HepG2 (cell line): ENCODE data around the gene LRRC15. TPM values are rescaled to one million over a fixed set of nuclear protein-coding genes. Genes with fewer than 3 reads are reported as not detected.

Experiments used
- AFF4 ChIP-seq: sonication (generic); formaldehyde crosslinking; IDR thresholded peaks from 2 replicates; pipeline ENCODE4 v1.4.0; 2020; ENCODE audit warnings: missing genetic modification reagents
- BCL6 ChIP-seq: IDR thresholded peaks from 2 replicates; pipeline ENCODE4 v1.6.1; 2016; ENCODE audit warnings: missing genetic modification reagents, missing compliant biosample characterization
- CBX2 ChIP-seq, 2 experiments: fragments of 200-600 bp in 1 of 2; sonication (generic); formaldehyde crosslinking in 1 of 2; IDR thresholded peaks; 2 replicates each; pipeline versions ENCODE4 v1.7.0 to v1.8.1; 2018 to 2022; ENCODE audit warnings: low read depth in 2 of 2, low read length in 1 of 2, mild to moderate bottlenecking in 1 of 2, missing genetic modification reagents in 1 of 2
- GATAD2A ChIP-seq: IDR thresholded peaks from 2 replicates; pipeline ENCODE4 v1.6.1; 2016
- HIVEP1 ChIP-seq: sonication (generic); formaldehyde crosslinking; IDR thresholded peaks from 2 replicates; pipeline ENCODE4 v1.4.0; 2020; ENCODE audit warnings: mild to moderate bottlenecking, missing genetic modification reagents
- HMG20A ChIP-seq: IDR thresholded peaks from 2 replicates; pipeline ENCODE4 v1.6.1; 2016; ENCODE audit warnings: borderline replicate concordance
- LCORL ChIP-seq, 2 experiments: fragments of 450-650 bp in 1 of 2; sonication (generic) in 1 of 2; formaldehyde crosslinking in 1 of 2; IDR thresholded peaks; 2 replicates each; pipeline versions ENCODE4 v1.5.0 to v1.6.1; 2017 to 2020; ENCODE audit warnings: antibody characterized with exemption in 1 of 2, missing genetic modification reagents in 1 of 2
- MTF2 ChIP-seq: sonication (generic); formaldehyde crosslinking; IDR thresholded peaks from 2 replicates; pipeline ENCODE4 v1.5.0; 2020; ENCODE audit warnings: missing genetic modification reagents, borderline replicate concordance
- MXI1 ChIP-seq: IDR thresholded peaks from 3 replicates; pipeline ENCODE4 v1.6.1; 2012; ENCODE audit warnings: low read depth, low read length, inconsistent platforms, borderline replicate concordance
- NONO ChIP-seq, 2 experiments: fragments of 450-650 bp in 1 of 2; sonication (generic) in 1 of 2; formaldehyde crosslinking in 1 of 2; IDR thresholded peaks in 1 of 2; conservative IDR thresholded peaks in 1 of 2; 2 replicates each; pipeline versions ENCODE4 v1.6.1 to v1.8.0; 2017 to 2022; ENCODE audit warnings: mild to moderate bottlenecking in 1 of 2, missing genetic modification reagents in 1 of 2, moderate library complexity in 1 of 2
- PAXIP1 ChIP-seq: sonication (generic); formaldehyde crosslinking; conservative IDR thresholded peaks from 2 replicates; pipeline ENCODE4 v1.4.0; 2020; ENCODE audit warnings: mild to moderate bottlenecking, missing genetic modification reagents, moderate library complexity
- SALL1 ChIP-seq: sonication (generic); formaldehyde crosslinking; IDR thresholded peaks from 2 replicates; pipeline ENCODE4 v1.8.0; 2022; ENCODE audit warnings: mild to moderate bottlenecking, missing genetic modification reagents
- TCF12 ChIP-seq, 2 experiments: fragments of 450-650 bp in 1 of 2; sonication (generic) in 1 of 2; formaldehyde crosslinking in 1 of 2; IDR thresholded peaks; 2 replicates each; pipeline versions ENCODE4 v1.6.1 to v1.8.0; 2017 to 2022; ENCODE audit warnings: antibody characterized with exemption in 1 of 2, mild to moderate bottlenecking in 1 of 2, missing genetic modification reagents in 1 of 2, moderate library complexity in 1 of 2
- ZBTB7A ChIP-seq: sonication (generic); formaldehyde crosslinking; IDR thresholded peaks from 2 replicates; pipeline ENCODE4 v1.8.0; 2022; ENCODE audit warnings: mild to moderate bottlenecking, missing genetic modification reagents
- ZFY ChIP-seq: sonication (generic); formaldehyde crosslinking; IDR thresholded peaks from 2 replicates; pipeline ENCODE4 v1.4.0; 2020; ENCODE audit warnings: missing genetic modification reagents
- ZNF292 ChIP-seq: sonication (generic); formaldehyde crosslinking; IDR thresholded peaks from 2 replicates; pipeline ENCODE4 v1.8.1; 2022; ENCODE audit warnings: mild to moderate bottlenecking, low read depth, missing genetic modification reagents, borderline replicate concordance
- polyA plus RNA-seq, 8 experiments: library from polyadenylated mRNA; depleted of rRNA in 3 of 8; stranded (reverse) in 7 of 8; unstranded in 1 of 8; fragments of >200 nt; fragmentation: Illumina TruSeq in 4 of 8; extraction: Trizol in 4 of 8; gene quantifications; 2 replicates each; pipeline versions ENCODE4 v1.2.1 to v1.2.3, GENCODE V29; 2011 to 2016; ENCODE audit warnings: low read depth in 4 of 8, missing spikeins in 1 of 8, mixed read lengths in 1 of 8; ENCODE audit not compliant: insufficient read depth in 1 of 8
- total RNA-seq, 5 experiments: library from RNA; depleted of rRNA; stranded (reverse); fragments of >200 nt; fragmentation: Illumina TruSeq; extraction: Trizol; gene quantifications; 2 replicates each; pipeline ENCODE4 v1.2.3, GENCODE V29; 2016; ENCODE audit warnings: low read depth in 1 of 5
- TF ChIP-seq, protein P1 (sequence below): sonication (generic); formaldehyde crosslinking; IDR thresholded peaks from 2 replicates; pipeline ENCODE4 v1.4.0; 2020; ENCODE audit warnings: mild to moderate bottlenecking, missing genetic modification reagents

LRRC15 gene
- total and polyA plus RNA-seq, 2 of the 13 experiments (the other 11 are each of a cell fraction or from before 2014, with no cell fraction given), result not detected

GRCh38 chr3:194395778-194396538 is 26.4 kb upstream of the LRRC15 start (continued):
- TF ChIP-seq PAXIP1, result 0 out of 2 replicates have a peak, but pooled peaks have one; percentile 27
- no peak for TF ChIP-seq TCF12 (IDR thresholded peaks at IDR 0.05)
- TF ChIP-seq TCF12 (CRISPR knock-in tag; IDR thresholded peaks at IDR 0.05), result 0 out of 2 replicates have a peak, but pooled peaks have one; percentile 35
- no peak for TF ChIP-seq AFF4 (CRISPR knock-in tag)
- no peak for TF ChIP-seq MXI1
- 0 out of 2 replicates have a peak, but pooled peaks have one; percentile 40 for TF ChIP-seq BCL6 (CRISPR knock-in tag)
- TF ChIP-seq ZFY (CRISPR knock-in tag), result peak; percentile 34
- TF ChIP-seq, protein P1, sequence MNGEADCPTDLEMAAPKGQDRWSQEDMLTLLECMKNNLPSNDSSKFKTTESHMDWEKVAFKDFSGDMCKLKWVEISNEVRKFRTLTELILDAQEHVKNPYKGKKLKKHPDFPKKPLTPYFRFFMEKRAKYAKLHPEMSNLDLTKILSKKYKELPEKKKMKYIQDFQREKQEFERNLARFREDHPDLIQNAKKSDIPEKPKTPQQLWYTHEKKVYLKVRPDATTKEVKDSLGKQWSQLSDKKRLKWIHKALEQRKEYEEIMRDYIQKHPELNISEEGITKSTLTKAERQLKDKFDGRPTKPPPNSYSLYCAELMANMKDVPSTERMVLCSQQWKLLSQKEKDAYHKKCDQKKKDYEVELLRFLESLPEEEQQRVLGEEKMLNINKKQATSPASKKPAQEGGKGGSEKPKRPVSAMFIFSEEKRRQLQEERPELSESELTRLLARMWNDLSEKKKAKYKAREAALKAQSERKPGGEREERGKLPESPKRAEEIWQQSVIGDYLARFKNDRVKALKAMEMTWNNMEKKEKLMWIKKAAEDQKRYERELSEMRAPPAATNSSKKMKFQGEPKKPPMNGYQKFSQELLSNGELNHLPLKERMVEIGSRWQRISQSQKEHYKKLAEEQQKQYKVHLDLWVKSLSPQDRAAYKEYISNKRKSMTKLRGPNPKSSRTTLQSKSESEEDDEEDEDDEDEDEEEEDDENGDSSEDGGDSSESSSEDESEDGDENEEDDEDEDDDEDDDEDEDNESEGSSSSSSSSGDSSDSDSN (CRISPR knock-in tag), result peak; percentile 53; the same call in 1 of the 2 replicates
- TF ChIP-seq MTF2 (CRISPR knock-in tag), result 0 out of 2 replicates have a peak, but pooled peaks have one; percentile 34
- 0 out of 2 replicates have a peak, but pooled peaks have one; percentile 34 for TF ChIP-seq HIVEP1 (CRISPR knock-in tag)
- TF ChIP-seq ZNF292 (CRISPR knock-in tag), result peak; percentile 66; the same call in 1 of the 2 replicates
- TF ChIP-seq SALL1 (CRISPR knock-in tag), result peak; percentile 20; the same call in 1 of the 2 replicates
- no peak for TF ChIP-seq CBX2 (IDR thresholded peaks at IDR 0.05; ENCODE audit: low read depth, low read length)
- TF ChIP-seq CBX2 (CRISPR knock-in tag; IDR thresholded peaks at IDR 0.05; ENCODE audit: low read depth), result no peak
- peak; percentile 47 for TF ChIP-seq GATAD2A (CRISPR knock-in tag)
- 0 out of 2 replicates have a peak, but pooled peaks have one; percentile 36 for TF ChIP-seq ZBTB7A (CRISPR knock-in tag)
- TF ChIP-seq NONO (IDR thresholded peaks at IDR 0.05), result no peak
- peak; percentile 54; the same call in 1 of the 2 replicates for TF ChIP-seq NONO (CRISPR knock-in tag; conservative IDR thresholded peaks at IDR 0.05)
- TF ChIP-seq LCORL (IDR thresholded peaks at IDR 0.05), result no peak
- 0 out of 2 replicates have a peak, but pooled peaks have one; percentile 36 for TF ChIP-seq LCORL (CRISPR knock-in tag; IDR thresholded peaks at IDR 0.05)
- TF ChIP-seq HMG20A, result peak; percentile 15; the same call in 1 of the 2 replicates
